ENCODE measurements around the gene PLD4. TPM values are rescaled to one million over a fixed set of nuclear protein-coding genes. Genes with fewer than 3 reads are reported as not detected.

The PLD4 gene
- total RNA-seq, 6 experiments from 2014 or later = 0.12 to 0.49 (median 0.33) TPM; not detected in 2

DNA sequence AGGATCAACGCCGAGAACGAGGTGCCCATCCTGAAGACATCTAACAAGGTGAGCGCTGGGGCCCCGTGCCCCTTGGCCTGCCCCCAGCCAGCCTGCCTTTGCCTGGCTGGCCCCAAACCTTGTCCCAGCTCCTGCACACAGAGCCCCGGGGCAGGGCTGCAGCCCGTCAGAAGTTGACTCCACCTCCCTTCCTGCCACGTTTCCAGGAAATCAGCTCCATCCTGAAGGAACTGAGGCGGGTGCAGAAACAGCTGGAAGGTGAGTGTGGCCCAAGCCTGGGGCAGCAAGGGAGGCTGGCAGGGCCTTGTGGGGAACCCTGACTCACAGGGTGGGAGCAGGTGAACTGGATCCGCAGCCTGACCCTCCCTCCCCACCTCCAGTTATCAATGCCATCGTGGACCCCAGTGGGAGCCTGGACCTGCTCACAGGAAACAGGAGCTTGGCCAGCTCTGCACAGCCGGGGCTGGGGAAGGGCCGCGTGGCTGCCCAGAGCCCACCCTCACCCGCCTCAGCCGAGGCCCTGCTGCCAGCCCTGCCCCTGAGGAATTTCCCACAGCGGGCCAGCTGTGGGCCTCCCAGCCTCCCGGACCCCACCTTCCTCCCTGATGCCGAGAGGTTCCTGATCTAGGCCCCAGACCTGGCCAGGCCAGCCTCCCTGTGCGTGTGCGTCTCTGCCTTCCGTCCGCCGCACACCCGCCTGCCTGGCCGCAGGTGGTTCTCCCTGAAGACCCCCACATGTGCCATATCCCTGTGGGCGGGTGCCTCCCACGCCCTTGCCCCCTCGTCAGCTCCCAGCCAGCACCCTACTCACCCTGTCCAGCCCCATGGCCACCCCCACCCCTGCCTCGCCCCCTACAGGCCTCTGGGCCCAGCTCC is 30.1 kb upstream of the PLD4 start:
- no peaks in the 10 kb centered on the region for H3K9me3 ChIP-seq
- TF ChIP-seq, protein P1, sequence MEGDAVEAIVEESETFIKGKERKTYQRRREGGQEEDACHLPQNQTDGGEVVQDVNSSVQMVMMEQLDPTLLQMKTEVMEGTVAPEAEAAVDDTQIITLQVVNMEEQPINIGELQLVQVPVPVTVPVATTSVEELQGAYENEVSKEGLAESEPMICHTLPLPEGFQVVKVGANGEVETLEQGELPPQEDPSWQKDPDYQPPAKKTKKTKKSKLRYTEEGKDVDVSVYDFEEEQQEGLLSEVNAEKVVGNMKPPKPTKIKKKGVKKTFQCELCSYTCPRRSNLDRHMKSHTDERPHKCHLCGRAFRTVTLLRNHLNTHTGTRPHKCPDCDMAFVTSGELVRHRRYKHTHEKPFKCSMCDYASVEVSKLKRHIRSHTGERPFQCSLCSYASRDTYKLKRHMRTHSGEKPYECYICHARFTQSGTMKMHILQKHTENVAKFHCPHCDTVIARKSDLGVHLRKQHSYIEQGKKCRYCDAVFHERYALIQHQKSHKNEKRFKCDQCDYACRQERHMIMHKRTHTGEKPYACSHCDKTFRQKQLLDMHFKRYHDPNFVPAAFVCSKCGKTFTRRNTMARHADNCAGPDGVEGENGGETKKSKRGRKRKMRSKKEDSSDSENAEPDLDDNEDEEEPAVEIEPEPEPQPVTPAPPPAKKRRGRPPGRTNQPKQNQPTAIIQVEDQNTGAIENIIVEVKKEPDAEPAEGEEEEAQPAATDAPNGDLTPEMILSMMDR (IDR thresholded peaks at IDR 0.05) = no peak
- no peak for TF ChIP-seq POLR2A (IDR thresholded peaks at IDR 0.05)
- H3K27me3 ChIP-seq = no peaks in the 10 kb centered on the region
- no peak overlapping the region for H3K4me3 ChIP-seq
- ATAC-seq = peak in 2 of 4 donors; percentile 2 to 9
- no peaks in the 10 kb centered on the region for H3K36me3 ChIP-seq
- no peak overlapping the region for H3K27ac ChIP-seq
- H3K4me1 ChIP-seq = peaks cover 0 to 5% (median 0%) of the 10 kb centered on the region in 4 donors
- peak in 2 of 3 donors; percentile 43 to 52 for DNase-seq
- WGBS (ENCODE audit: insufficient coverage, low coverage, low lambda C conversion rate, missing lambda C conversion rate) = 60% methylated on average over 1 of the region's 30 CpGs
- intact Hi-C loops (cut with DNase I) = no loop called here

DNA sequence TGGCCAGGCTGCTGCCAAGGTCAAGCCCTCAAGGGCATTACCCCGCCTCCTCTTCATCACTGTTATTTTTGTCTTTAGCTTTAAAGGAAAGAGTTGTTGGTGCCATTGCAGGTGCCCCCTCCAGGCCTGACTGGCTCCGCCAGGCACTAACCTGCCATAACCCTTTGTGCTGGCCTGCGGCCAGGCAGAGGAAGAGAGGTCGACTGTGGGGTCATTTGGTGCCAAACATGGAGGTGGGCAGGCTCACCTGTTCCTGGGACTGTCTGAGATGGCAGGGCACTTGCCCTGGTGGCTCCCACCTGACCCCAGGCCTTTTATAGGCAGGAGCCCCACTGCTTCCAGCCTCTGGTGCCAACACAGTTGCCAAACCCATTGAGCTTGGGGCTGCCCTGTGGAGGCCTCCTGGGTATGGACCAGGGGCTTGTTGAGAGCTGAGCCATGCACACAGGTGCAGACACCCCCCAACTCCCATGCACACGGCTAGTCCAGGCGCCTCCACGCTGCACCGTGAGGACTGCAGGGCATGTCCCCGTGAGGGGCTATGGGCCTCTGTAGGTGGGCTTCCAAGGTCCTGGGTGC is 29.4 kb upstream of the PLD4 start:
- Histone ChIP-seq H3K9me3 (no peaks in the 10 kb centered on the region), H3K4me1 (peaks cover 0 to 5% (median 0%) of the 10 kb centered on the region in 4 donors), H3K27ac (no peak overlapping the region), H3K27me3 (no peaks in the 10 kb centered on the region), H3K4me3 (no peak overlapping the region), H3K36me3 (no peaks in the 10 kb centered on the region)
- ATAC-seq = peak; percentile 9 to 55 (median 30)
- 0% methylated on average over 2 of the region's 9 CpGs for WGBS (ENCODE audit: insufficient coverage, low coverage, low lambda C conversion rate, missing lambda C conversion rate)
- DNase-seq = peak; percentile 38 to 69 (median 63)
- intact Hi-C loops (cut with DNase I) = no loop called here
- TF ChIP-seq, protein P1 (IDR thresholded peaks at IDR 0.05) = no peak
- no peak for TF ChIP-seq POLR2A (IDR thresholded peaks at IDR 0.05)

DNA sequence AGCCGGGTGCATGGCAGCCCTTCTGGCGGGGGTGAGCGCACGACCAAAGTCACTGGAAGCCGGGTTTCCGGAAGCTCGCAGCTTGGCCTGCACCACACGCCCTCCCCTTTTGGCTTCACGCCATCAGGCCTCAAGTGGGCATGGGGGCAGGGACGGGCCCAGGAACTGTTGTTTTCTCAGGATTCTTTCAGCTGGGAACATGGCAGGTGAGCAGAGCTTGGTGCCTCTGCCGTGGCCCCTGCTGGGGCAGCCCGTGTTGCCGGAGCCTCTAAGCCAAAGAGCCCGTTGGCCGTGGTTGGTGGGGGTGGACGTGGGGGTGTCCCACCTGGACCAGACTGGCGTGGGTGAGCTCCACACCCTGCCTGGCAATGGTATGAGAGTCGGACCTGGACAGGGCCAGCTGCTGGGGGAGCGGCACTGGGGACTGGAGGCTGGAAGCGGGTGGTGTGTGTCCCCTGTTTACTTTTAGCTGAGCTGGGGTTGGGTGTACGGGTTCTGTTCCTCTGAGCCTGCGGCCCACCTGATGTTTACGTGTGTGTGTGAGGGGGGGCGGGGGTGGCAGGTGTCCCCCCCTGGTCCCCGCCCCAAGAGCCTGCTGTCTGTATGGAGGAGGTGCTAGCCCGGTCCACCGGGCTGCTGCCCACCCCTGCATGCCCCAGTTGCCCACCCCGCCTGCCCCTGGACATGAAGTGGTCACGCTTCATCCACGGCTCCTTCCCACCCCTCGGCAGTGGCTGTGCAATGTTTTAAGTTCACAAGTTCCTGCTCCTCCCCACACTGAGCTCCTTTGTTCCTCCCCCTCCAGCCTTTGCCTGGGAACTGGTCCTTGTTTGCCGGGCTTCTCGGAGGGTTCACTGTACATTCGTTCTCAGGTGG is 28.7 kb upstream of the PLD4 start:
- Histone ChIP-seq H3K9me3 (no peaks in the 10 kb centered on the region), H3K36me3 (no peaks in the 10 kb centered on the region), H3K27ac (no peak overlapping the region), H3K4me1 (peaks cover 0 to 5% (median 0%) of the 10 kb centered on the region in 4 donors), H3K27me3 (no peaks in the 10 kb centered on the region), H3K4me3 (no peak overlapping the region)
- DNase-seq (peak in 2 of 3 donors; percentile 24 to 46), ATAC-seq (peak in 2 of 4 donors; percentile 3 to 4)
- no peak for TF ChIP-seq POLR2A (IDR thresholded peaks at IDR 0.05)
- TF ChIP-seq, protein P1 (IDR thresholded peaks at IDR 0.05) = no peak
- intact Hi-C loops (cut with DNase I) = no loop called here
- WGBS (ENCODE audit: insufficient coverage, low coverage, low lambda C conversion rate, missing lambda C conversion rate) = 72% methylated on average over 6 of the region's 34 CpGs
